Stimulated activated CD8-positive, alpha-beta memory T cell treated with anti-CD3 and anti-CD28 coated beads, Interleukin-15, amount 100 ng/mL, for 1 hour (primary cell): ENCODE measurements around the gene BIN1.
A peak's percentile ranks its signal among the peaks of the same experiment; 100 is the strongest.

Source experiments
- DNase-seq: peaks from one replicate; pipeline ENCODE4 v3.0.0-alpha.2; 2020; ENCODE audit warnings: low read depth

The BIN1 gene

GRCh38 chr2:127106991-127107621, at the start of gene BIN1:
Gene BIN1, minus strand, starts transcription at chr2:127107154. Its CDS starts 211 bp downstream, at chr2:127106943.
- peak; percentile 25 for DNase-seq

GRCh38 chr2:127155947-127156346, 49.0 kb upstream of the BIN1 start:
- DNase-seq, result no peak

- DNase-seq, result no peak
Measured at GRCh38 chr2:127155028-127155581, 48.2 kb upstream of the BIN1 start.

- no peak for DNase-seq
Measured at GRCh38 chr2:127154396-127154795, 47.4 kb upstream of the BIN1 start.

- no peak for DNase-seq
Measured at GRCh38 chr2:127153691-127154158, 46.8 kb upstream of the BIN1 start.

- no peak for DNase-seq
Measured at GRCh38 chr2:127150996-127151395, 44.0 kb upstream of the BIN1 start.

GRCh38 chr2:127149384-127149783, 42.4 kb upstream of the BIN1 start:
- no peak for DNase-seq

- no peak for DNase-seq
Measured at GRCh38 chr2:127146820-127147502, 40.0 kb upstream of the BIN1 start.

- DNase-seq, result no peak
Measured at GRCh38 chr2:127146071-127146725, 39.2 kb upstream of the BIN1 start.

GRCh38 chr2:127145280-127145895, 38.4 kb upstream of the BIN1 start:
- DNase-seq, result no peak

GRCh38 chr2:127143841-127144782, 37.2 kb upstream of the BIN1 start:
- no peak for DNase-seq

- DNase-seq, result no peak
Measured at GRCh38 chr2:127142663-127143630, 36.0 kb upstream of the BIN1 start.

- DNase-seq, result no peak
Measured at GRCh38 chr2:127140538-127140937, 33.6 kb upstream of the BIN1 start.

GRCh38 chr2:127139766-127140165, 32.8 kb upstream of the BIN1 start:
- DNase-seq, result no peak

- DNase-seq, result no peak
Measured at GRCh38 chr2:127138281-127138680, 31.3 kb upstream of the BIN1 start.

GRCh38 chr2:127137741-127138140, 30.8 kb upstream of the BIN1 start:
- DNase-seq, result no peak

GRCh38 chr2:127137225-127137624, 30.3 kb upstream of the BIN1 start:
- no peak for DNase-seq

GRCh38 chr2:127134833-127135830, 28.2 kb upstream of the BIN1 start:
- DNase-seq, result no peak

GRCh38 chr2:127134235-127134634, 27.3 kb upstream of the BIN1 start:
- DNase-seq, result no peak
